Testis (tissue), 3 donors: ENCODE results near the gene TBC1D23. TPM values are rescaled to one million over a fixed set of nuclear protein-coding genes. Genes with fewer than 3 reads are reported as not detected.
"Not testable (repeated sequence)": the region's sequence is repeated elsewhere in the genome, so short reads cannot be mapped to it uniquely, and the experiment has no call there.

ENCODE experiments used
- DNase-seq: peaks from one replicate; pipeline ENCODE4 v3.0.0-alpha.2; 2019
- H3K27ac ChIP-seq, 2 donors: fragments of 200-600 bp; sonication (generic); one replicate each; pipeline ENCODE4 v1.5.1; 2019
- H3K27me3 ChIP-seq: fragments of 200-600 bp; sonication (generic); one replicate; pipeline ENCODE4 v1.5.1; 2019
- H3K36me3 ChIP-seq: fragments of 200-600 bp; sonication (generic); one replicate; pipeline ENCODE4 v1.5.1; 2017; ENCODE audit warnings: low read depth; ENCODE audit errors: missing control alignments
- H3K4me1 ChIP-seq: fragments of 200-600 bp; sonication (generic); one replicate; pipeline ENCODE4 v1.5.1; 2019
- H3K4me3 ChIP-seq, 2 donors: fragments of 200-600 bp; sonication (generic); one replicate each; pipeline ENCODE4 v1.5.1; 2017 to 2019
- H3K9me3 ChIP-seq: fragments of 200-600 bp; sonication (generic); one replicate; pipeline ENCODE4 v1.5.1; 2017
- CTCF ChIP-seq, 3 experiments: fragments of 450-650 bp in 2 of 3; fragments of 200-600 bp in 1 of 3; sonication (generic) in 1 of 3; IDR thresholded peaks; one replicate each; pipeline ENCODE4 v1.5.1; 2016 to 2019; ENCODE audit warnings: antibody characterized with exemption in 3 of 3, mild to moderate bottlenecking in 2 of 3, moderate library complexity in 1 of 3
- POLR2A ChIP-seq: fragments of 450-650 bp; IDR thresholded peaks from one replicate; pipeline ENCODE4 v1.6.1; 2017; ENCODE audit warnings: antibody characterized with exemption, mild to moderate bottlenecking, moderate library complexity
- WGBS, 2 donors: methylation state at CpG; one replicate each; pipeline ENCODE4 v1.1.5; 2018; 5-methylcytosine and 5-hydroxymethylcytosine counted together
- intact Hi-C: fragments of 100-400 bp; cut with DNase I; formaldehyde crosslinking; loops from one replicate; pipeline ENCODE4 v1.15.1; 2023; ENCODE audit warnings: low total_unique reads
- polyA plus RNA-seq: library from polyadenylated mRNA; stranded (reverse); fragments of 350-450 nt; fragmentation: Illumina TruSeq; extraction: RNeasy Lipid Tissue Mini Kit (QIAGEN cat#74804); gene quantifications from one replicate; pipeline ENCODE4 v1.2.3, GENCODE V29; 2014; ENCODE audit warnings: low read depth, low replicate concordance; ENCODE audit not compliant: insufficient read depth
- total RNA-seq, 2 donors: library from RNA; depleted of rRNA; stranded (reverse); fragments of >200 nt; gene quantifications; one replicate each; pipeline ENCODE4 v1.2.3, GENCODE V29; 2016

The TBC1D23 gene
- total and polyA plus RNA-seq, 3 donors from 2014 or later = 20.6 to 35.6 (median 28.7) TPM

DNA sequence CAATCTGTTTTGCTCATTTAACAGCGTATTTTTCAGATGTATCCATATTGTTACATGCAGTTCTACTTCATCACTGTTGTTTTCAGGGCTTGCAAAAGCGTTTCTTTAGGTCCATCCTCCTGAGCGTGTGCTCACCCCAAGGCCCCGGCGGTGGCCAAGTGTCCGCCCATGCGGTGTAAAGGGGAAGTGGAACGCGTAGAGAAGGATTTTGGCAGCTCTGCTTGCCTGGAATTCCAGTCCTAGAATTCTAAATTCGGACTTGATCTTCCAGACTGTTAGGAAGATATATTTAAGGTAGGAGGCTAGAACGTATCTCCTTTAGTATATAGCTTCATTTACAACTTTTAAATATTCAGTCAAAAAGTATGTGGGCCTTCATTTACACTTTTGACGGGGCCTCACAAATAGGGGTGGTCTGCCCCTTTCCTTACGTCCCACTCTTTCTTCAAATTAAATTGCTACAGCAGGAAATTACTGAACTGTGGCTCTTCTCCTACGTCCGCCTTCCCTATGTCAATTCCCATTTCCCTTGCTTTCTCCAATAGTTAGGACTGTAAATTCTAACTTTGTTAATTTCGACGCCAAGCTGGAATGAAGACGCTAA, 609 bp upstream of the TBC1D23 start:
- Histone ChIP-seq H3K36me3 (no peaks in the 10 kb centered on the region), H3K27me3 (no peaks in the 10 kb centered on the region), H3K4me3 (peak overlapping the region; percentile 92 to 98), H3K9me3 (no peaks in the 10 kb centered on the region), H3K27ac (peak overlapping the region; percentile 94 to 98), H3K4me1 (peaks cover 10% of the 10 kb centered on the region)
- intact Hi-C loops = no loop called here
- WGBS, 2 donors = 3 to 5% methylated on average over 18 of the region's 18 CpGs
- DNase-seq = peak; percentile 46
- TF ChIP-seq POLR2A (no peak), CTCF (IDR thresholded peaks at IDR 0.05) (peak; percentile 9 to 32 (median 31))

- H3K36me3 ChIP-seq = no peaks in the 10 kb centered on the region
- H3K9me3 ChIP-seq = no peaks in the 10 kb centered on the region
- H3K4me3 ChIP-seq = peak overlapping the region; percentile 92 to 98
- peaks cover 10% of the 10 kb centered on the region for H3K4me1 ChIP-seq
- H3K27me3 ChIP-seq = no peaks in the 10 kb centered on the region
- TF ChIP-seq CTCF (IDR thresholded peaks at IDR 0.05) (no peak), POLR2A (no peak)
- H3K27ac ChIP-seq = peak overlapping the region; percentile 94 to 98
- intact Hi-C loops = no loop called here
- DNase-seq = no peak
- 1 to 3% methylated on average over 11 of the region's 11 CpGs for WGBS, 2 donors
Measured at GRCh38 chr3:100261485-100261903, 702 bp downstream of the TBC1D23 start.

DNA sequence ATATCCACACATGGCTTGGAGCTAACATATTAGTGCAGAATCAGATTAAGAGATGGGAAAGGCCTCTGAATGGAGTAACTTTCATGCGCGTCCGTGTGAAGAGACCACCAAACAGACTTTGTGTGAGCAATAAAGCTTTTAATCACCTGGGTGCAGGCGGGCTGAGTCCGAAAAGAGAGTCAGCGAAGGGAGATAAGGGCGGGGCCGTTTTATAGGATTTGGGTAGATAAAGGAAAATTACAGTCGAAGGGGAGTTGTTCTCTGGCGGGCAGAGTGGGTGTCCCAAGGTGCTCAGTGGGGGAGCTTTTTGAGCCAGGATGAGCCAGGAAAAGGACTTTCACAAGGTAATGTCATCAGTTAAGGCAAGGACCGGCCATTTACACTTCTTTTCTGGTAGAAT, 2.1 kb downstream of the TBC1D23 start:
- peaks cover 14% of the 10 kb centered on the region for H3K4me1 ChIP-seq
- intact Hi-C loops = not testable (repeated sequence)

DNA sequence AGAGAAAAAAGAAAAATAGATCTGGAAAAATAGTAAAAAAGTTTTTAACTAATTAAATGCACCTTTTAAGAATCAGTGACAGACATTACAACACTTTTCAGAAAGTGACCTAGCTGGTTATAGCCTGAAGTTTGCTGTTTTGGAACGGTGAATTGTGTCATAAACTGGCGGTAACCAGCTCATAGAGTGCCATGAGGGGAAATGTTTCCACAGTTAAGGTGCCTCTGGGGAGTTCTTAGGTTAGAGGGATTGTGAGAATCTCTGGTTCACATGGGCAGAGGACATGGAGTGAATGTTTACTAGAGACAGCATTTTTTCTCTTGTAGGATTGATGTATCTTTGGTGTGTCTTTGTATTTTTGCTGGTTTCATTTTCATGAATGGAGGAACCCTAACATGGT, 2.8 kb downstream of the TBC1D23 start:
- H3K4me3 ChIP-seq = no peak overlapping the region
- H3K27ac ChIP-seq = no peak overlapping the region
- DNase-seq = no peak
- no peaks in the 10 kb centered on the region for H3K9me3 ChIP-seq
- H3K36me3 ChIP-seq = no peaks in the 10 kb centered on the region
- WGBS, 2 donors = 51 to 71% methylated on average over 2 of the region's 2 CpGs
- intact Hi-C loops = no loop called here
- TF ChIP-seq POLR2A (no peak), CTCF (IDR thresholded peaks at IDR 0.05) (no peak)
- no peaks in the 10 kb centered on the region for H3K27me3 ChIP-seq
- H3K4me1 ChIP-seq = peaks cover 15% of the 10 kb centered on the region

More for the DNA sequence above, 2.1 kb downstream of the TBC1D23 start:
- H3K27ac ChIP-seq, H3K36me3 ChIP-seq, H3K9me3 ChIP-seq, H3K27me3 ChIP-seq, H3K4me3 ChIP-seq, DNase-seq: not testable (repeated sequence)
- 48 to 69% methylated on average over 11 of the region's 11 CpGs for WGBS, 2 donors

DNA sequence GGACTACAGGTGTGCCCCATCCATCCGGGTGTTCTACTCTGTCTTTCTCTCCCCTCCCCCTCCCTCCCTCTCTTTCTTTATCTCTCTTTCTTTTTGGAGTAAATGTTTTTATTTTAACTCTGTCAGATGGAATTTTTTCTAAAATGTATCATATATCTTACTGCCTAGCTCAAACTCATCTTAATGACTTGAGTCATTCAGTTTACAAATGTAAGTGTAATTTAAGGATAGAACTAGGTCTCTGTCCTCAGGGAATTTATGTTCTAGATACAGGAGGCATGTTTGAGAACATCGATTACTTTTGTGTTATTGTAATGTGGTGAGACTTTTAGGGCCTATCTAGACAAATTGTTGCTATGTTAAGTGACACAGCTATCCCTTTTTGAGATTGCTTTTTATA, 3.5 kb downstream of the TBC1D23 start:
- Histone ChIP-seq H3K36me3 (no peaks in the 10 kb centered on the region), H3K27ac (no peak overlapping the region), H3K4me3 (no peak overlapping the region), H3K4me1 (peaks cover 22% of the 10 kb centered on the region), H3K9me3 (no peaks in the 10 kb centered on the region), H3K27me3 (no peaks in the 10 kb centered on the region)
- intact Hi-C loops = no loop called here
- no peak for DNase-seq
- WGBS, 2 donors = 33 to 48% methylated on average over 2 of the region's 2 CpGs
- TF ChIP-seq POLR2A = no peak
- no peak for TF ChIP-seq CTCF (IDR thresholded peaks at IDR 0.05)
